Stimulated activated CD8-positive, alpha-beta memory T cell treated with anti-CD3 and anti-CD28 coated beads, Interleukin-4, amount 100 ng/mL, for 4 hours (primary cell): Measurements from ENCODE around the gene KRT32.
"Not testable (repeated sequence)": the region's sequence is repeated elsewhere in the genome, so short reads cannot be mapped to it uniquely, and the experiment has no call there.

Source experiments
- DNase-seq, 2 donors: peaks; one replicate each; pipeline ENCODE4 v3.0.0-alpha.2; 2020; ENCODE audit warnings: low read depth in 2 of 2, low spot score in 1 of 2

The KRT32 gene

DNA sequence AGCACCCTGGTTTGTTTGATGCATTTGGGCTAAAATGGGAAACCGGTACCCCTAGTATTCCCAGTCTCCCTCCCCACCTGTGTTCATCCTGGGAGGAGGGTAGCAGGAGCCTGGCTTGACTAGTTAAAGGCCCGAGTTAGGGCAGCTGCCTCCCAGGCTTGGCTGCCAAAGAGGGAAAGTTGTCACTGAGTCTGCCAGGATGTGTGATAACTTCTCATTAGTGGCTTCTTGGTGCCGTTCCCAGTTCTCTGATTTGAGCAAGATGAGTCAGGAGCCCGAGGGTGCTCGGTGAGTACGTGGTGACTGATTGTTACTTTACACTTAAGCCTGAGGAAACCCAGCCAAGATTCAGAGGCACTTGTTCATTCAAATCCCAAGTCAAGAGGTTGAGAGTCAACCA is 2.5 kb downstream of the KRT32 start:
- no peak for DNase-seq

DNA sequence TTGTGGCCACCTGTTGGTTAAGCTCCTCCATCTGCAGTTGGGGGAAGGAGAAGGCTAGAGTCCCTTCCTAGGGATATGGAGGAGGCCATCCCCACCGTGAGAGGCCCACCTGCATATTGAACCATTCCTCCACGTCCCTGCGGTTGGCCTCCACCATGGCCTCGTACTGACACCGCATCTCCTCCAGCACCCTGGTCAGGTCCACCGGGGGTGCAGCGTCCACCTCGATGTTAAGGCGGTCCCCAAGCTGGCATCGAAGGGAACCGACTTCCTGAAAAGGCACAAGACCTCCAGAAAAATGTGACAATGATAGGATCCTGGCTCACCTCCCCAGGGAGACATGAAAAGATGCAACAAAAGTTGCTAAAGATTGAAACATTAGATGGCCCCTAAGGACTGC is 3.0 kb downstream of the KRT32 start:
- DNase-seq: no peak

DNA sequence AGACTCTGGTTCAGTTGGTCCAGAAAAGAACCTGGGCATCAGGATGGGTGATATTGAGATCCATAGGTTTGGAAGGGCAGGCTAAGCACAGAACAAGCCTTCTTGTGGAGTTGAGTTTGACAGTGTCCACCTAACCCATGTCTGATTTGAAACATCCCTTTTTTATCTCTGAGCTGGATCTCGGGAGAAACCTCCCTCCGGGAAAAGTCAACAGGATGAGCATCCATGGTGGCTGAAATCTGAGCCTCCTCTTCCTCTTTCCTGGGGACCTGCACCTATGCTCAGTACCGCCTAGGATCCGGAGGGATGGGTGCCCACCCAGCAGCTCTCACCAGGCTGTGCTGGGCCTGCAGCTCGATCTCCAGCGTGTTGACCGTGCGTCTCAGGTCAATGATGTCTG is 3.4 kb downstream of the KRT32 start:
- no peak for DNase-seq

DNA sequence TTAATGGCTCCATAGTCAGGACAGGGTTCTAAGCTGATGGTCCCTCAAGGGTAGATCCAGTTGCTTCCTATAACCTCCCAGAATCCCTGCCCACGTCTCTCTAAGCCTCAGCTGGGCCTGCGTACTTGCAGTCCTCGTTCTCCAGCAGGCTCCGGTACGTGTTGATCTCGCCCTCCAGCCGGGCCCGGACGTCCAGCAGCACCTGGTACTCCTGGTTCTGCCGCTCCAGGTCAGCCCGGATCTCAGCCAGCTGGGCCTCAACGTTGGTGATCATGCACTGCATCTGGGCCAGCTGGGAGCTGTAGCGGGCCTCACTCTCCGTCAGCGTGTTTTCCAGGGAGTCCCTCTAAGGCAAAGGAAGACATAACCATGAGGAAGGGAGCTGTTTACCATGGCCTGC is 4.5 kb downstream of the KRT32 start:
- DNase-seq: no peak

DNA sequence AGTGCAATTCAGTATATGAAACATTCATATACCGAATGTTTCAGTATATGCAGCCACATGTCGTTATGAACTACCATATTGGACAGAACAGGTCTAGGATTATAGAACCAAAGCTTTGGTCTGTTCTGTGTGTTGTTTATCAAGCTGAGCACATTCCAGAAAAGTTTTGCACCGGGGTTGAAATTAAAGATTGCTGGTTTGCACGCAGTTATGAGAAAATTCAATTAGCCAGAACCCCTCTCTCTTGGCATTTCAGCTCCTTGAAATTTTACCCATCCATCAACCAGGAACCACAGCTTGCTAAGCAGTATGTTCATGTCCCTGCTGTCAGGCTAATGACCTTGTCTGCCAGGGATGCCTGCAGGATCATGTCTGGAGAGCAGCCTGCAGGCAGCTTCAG is 9.5 kb downstream of the KRT32 start:
- no peak for DNase-seq

DNA sequence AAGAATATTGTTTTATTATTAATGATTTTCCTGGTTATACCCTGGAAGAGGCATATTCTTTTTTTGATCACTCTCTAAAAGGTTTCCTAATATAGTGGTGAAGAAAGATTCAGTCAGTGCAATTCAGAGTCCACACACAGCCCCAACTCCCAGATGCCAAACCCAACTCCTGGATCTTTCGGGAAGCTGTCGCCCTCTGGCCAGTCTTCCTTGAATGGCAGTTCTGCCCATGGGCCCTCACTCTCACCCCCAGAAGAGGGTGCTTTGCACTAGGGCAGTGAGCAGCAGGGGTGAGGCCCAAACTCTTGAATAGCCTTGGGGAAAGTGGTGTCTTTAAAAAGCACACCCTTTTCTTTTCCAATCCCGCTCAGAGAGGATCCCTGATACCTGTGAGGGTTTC is 11.0 kb downstream of the KRT32 start:
- no peak for DNase-seq

DNA sequence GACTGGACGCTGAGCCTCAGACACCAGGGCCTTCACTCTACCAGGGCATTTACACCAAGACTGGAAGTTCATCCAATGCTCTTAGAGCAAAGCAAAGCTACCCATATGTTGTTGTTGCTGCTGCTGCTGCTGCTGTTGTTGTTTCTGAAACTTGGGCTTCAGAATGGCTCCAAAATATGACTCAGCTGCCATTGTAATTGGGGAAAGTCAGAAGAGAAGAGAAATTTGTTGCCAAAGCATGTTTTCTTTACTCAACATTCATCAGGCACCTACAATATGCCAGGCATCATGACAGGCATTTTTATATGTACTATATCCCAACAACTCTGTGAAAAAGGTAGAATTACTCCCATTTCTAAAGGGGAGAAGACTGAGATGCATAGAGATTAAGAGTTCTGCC is 11.9 kb downstream of the KRT32 start:
- DNase-seq: no peak

DNA sequence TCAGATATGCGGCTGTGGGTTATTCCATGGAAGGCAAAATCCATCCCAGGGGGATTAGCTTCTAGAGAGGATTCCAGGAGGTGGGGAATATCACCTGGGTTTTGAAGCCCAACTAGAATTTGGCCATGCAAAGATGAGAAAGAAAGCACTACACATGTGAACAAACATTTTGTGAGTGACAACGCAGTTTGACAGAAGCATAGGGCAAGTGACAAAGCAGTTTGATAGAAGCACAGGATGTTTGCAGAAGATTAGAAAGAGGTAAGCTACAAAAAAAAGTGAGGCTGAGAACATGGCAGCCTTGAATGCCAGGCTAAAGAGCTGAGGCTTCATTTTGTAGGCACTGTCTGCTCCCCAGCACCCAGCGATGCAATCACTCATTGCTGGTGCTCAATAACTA is 14.1 kb downstream of the KRT32 start:
- DNase-seq: no peak

DNA sequence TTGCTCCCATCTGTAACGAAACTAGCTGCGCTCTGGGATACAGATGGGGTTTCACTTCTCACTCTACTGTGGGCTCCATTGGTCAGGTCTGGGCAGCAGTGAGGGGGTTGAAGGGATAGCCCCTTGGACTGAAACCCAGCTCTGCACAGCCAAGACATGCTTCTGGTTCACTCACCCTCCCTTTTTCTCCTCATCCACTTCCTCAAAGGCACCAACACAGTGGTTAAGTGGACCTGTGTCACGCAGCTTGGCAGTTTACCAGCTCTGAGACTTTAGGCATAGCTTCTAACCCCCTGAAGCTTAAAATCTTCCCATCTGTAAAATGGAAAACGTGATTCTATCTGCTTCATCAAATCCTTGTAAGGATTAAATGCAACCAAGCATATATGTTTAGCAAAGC is 14.9 kb downstream of the KRT32 start:
- DNase-seq: no peak

DNA sequence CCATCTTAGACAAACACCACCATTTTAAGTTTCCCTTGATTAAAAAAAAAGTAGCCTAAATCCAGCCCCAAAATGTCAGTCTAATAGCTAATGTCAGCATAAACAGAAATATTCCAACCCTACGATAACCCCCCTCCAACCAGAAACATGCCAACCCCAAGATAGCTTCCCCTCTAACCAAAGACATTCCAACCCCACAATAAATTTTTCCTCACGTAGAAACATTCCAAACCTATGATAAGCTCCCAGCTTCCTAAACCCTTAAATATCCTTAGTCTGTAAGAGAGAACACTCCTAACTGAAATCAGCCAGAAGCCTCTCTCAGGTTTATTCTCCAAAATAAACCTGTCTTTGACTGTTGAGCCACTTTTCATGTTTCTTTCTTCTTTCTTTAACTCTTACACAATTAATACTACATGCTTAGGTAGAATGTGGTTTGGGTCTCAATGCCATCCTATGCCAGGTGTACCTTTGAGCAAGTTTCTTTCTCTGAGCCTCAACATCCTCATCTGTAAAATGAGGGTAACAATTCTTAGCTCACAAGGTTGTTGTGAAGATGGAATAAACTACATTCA is 15.9 kb downstream of the KRT32 start:
- DNase-seq: no peak

DNA sequence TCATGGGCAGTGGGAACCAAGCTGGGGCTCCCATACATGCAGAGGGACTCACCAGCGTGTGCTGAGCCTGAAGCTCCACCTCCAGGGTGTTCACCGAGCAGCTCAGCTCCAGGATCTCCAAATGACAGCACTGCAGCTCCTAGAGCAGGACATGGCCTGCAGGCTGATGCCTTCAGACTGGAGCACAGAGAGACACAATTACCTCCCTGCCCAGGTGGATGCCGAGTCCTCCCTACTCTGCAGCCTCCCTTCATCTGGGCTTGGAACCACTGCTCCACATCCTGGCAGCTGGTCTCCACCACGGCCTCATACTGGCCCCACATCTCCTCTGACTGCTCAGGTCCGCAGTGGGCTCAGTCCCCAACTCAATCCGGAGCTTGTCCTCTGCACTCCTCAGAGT is 18.2 kb downstream of the KRT32 start:
- no peak for DNase-seq

DNA sequence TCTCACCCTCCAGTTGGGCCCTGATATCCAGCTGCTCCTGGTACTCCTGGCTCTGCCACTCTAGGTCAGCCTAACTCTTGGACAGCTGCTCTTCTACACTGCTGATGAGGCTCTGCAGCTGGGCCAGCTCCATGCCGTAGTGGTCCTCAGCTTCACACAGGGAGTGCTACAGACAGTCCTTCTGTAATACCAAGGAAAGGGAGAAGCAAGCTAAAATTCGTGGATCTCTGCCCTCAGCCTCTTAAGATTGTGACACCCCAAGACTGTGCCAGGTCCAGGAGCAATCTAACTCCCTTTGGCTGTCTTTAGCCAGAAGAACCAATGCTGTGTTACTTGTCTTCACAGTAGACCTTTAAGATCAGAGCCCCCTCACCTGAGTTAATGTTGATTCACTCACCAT is 18.7 kb downstream of the KRT32 start:
- DNase-seq: no peak

DNA sequence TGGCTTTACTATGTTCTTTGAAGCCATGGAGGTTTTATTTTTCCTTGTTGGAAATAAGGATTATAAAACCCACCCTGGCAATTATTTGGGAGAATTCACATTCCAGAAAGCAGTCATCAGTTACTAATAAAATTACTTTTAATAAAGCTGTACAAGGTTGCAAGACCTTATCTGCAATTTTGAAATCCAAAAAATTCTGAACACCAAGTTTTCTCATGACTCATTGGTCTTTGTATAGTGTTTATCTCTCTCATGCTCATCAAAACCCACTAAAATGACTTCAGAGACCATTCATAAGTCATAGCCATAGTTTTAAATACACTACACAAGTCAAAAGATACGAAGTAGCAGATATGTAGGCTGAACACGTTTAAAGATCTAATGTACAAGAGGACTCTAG is 20.4 kb downstream of the KRT32 start:
- DNase-seq: no peak

DNA sequence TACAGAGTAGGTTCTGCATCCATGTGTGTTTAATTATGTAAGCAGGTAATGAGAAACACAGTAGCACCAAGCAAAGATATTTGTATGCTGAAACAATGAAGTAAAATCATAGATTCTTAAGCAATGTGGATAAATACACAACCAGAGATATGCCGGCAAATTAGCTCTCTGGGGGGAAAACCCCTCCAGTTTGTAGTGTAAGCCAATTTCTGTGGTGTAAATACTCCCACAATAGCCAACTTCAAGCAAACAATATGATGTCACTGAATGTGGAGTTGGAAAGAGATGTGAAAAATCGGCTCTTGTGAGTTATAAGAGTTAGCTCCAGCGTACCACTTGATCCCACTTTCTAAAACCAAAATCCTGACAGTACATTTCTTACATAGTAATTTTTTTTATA is 22.5 kb downstream of the KRT32 start:
- no peak for DNase-seq

DNA sequence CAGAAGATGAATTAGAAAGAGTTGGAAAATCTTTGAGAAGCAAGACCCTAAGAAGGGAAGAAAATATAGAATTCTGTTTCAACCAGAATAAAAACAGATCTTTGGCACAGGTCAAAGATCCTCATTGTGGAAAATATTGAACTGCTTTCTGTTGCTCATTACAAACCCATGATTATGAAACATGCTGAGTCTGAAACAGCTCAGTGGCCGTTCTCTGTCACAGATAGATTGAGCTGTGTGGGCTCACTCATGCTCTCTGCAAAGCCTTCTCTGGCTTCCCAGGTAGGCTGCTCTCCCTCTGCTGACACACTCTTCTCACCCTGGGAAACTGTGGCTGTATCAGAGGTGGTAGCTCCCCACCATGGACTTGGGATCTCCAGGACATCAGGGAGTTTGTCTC is 23.0 kb downstream of the KRT32 start:
- DNase-seq: no peak

DNA sequence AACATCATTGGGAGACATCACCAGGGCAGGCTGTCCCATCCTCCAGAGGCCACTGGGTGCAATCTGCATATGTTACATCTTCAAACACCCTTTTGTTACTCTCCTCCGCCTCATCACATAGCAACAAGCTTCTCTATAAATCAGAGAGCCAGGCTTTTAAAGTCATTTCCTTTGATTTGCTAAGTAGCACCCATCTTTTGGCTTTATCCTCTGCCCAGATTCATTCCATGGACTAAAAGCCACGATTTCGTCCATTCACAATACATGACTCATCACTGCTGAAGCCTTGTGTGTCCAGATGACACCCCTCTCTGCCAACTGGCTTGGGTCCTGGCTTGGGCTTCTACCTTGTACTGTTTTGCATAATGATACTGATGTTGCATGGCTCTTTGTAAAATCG is 24.4 kb downstream of the KRT32 start:
- no peak for DNase-seq

DNA sequence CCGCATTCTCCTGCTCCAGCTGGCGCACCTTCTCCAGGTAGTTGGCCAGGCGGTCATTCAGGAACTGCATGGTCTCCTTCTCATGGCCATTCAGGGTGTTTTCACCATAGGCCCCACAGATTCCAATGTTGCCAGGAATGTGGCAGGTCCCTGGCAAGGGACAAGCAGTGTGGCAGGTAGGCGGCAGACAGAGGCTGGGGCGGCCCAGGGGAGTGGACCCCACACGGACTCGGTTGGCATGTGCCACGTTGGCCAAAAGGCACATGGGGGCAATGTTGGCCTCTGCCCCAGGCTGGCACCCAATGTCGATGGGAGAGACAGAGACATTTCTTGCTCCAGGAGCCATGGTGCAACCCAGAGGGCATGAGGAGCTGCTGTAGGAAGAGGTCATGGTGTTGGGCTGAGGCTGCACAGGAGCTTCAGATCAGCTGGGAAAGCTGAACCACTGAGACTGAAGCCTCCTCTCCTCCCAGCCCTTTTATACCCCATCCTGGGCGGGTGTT is 26.6 kb downstream of the KRT32 start, which contains the start of gene KRT38:
TSS of gene KRT38 (minus strand) at position 453 of the 503 bp plus-strand sequence. CDS start at position 391, 62 bp downstream.
- no peak for DNase-seq

DNA sequence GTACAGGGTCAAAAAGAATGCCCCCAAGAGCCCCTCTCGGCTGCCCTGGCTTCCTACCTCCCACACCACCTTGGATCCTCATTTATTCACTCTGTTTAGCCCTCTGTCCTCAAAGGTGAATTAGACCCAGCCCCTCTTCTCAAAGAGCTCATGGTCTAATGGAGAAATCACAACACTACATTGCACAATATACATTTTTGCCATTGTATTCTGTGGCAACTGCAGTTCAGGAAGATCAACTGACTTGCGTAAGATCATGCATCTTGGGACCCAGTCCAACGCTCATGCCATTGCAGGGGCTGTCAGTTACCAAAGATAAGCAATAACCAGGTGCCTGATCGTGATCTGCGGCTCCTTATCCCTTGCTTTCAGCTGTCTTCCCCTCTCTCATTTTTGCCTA is 27.8 kb downstream of the KRT32 start:
- DNase-seq: no peak

DNA sequence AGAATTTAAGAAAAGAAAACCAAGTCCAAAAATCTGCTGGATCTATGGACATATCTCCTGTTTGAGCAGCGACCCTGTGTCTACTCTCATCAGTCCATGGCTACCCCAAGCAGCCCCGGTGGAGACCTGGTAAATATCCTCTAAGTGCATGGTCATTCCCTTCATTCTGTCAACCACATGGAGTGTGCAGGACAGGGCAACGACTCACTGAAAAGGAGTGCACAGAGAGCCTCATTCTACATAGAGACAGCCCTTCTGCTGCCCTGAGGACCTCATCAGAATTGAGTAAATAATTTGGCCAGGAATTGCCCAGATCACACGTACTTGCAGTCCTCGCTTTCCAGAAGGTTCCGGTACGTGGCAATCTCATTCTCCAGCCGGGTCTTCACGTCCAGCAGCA is 29.4 kb downstream of the KRT32 start:
- no peak for DNase-seq

DNA sequence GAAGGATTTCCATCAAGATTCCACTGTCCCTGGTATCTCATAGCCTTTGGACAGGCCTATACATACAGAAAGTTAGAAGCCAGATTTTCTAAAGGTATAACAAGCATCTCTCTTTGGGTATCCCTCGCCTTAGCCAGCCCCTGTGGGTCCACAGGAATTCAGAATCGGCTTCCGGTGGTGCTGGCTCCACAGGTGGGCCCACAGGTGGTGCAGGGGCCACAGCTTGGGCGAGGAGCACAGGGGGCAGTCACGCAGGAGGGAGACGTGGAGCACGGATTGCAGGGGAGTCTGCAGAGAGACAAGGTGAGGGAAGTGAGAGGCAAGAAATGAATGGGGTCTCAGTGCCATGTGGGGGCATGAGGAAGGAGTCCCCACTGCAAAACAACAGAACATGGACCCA is 29.9 kb downstream of the KRT32 start:
- no peak for DNase-seq

DNA sequence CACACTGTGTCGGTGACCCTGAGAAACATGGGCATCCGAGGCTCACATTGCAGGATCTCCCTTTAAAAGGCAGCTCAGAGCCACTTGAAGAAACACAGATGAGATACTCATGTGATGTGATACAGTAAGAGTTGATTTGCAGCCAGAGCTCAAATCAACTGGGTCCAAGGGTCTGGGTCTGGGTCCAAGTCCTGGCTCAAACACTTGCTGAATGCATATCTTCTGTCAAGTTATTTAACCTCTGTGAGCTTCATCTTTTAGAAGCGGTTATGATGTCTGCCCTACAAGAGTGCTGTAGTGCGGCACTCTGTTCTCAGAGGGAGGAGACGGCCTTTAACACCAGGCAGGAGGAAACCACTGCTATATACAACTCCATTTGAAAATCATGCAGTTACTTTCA is 32.8 kb downstream of the KRT32 start:
- no peak for DNase-seq

DNA sequence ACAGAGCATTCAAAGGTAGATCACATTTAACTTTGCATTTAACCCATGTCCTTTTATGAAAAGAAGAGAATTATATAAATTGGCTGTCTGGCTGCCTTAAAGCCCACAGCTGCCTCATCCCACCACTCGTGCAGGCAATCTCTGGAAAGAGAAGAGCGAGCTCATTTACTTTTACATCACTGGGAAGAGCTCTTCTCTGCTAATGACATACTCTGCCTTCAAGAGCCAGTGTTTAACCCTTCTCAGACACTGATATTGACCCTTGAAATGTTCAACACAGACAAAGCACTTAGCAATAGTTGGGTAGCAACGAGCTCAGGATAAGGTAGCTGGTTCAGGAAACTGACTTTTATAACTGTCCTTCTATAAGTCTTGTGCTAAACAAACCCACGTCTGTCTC is 33.2 kb downstream of the KRT32 start:
- no peak for DNase-seq

DNA sequence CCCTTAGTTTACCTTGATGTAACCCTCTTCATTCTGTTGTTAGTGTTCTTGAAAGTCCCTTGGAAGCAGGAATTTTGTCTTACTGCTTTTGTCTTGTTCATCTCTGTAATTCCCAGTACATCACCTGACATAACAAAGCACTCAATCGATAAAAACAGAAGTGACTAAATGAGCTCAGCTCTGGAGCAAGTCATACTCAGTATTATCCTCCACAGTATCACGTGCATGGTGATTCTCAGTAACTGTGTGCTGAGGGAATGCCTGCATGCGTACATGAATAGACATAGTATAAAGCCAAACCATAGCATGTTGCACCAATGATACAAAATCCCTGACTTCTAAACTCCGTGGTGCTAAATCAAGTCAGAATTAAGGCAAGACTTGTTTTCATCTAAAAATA is 33.6 kb downstream of the KRT32 start:
- DNase-seq: no peak

DNA sequence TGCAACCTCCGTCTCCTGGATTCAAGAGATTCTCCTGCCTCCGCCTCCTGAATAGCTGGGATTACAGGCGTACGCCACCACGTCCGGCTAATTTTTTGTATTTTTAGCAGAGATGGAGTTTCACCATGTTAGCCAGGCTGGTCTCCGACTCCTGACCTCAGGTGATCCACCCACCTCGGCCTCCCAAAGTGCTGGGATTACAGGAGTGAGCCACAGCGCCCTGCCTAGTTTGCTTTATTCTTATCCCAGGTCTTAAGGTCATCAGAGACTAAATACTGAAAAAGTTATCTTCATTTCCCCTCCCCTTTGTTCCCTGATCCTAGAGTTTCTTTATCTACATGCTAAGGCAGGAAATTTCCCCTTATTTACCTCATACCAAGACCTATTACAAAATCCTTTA is 36.8 kb downstream of the KRT32 start:
- not testable (repeated sequence) for DNase-seq
